IMR-90 (cell line): ENCODE data around the gene WWC2. TPM values are rescaled to one million over a fixed set of nuclear protein-coding genes. Genes with fewer than 3 reads are reported as not detected.

ENCODE experiments used
- ATAC-seq: fragments of 200-7000 bp; cut with Tn5 transposase; 2 replicates; pipeline ENCODE4 v1.9.1; 2020; ENCODE audit warnings: low read depth, mild to moderate bottlenecking, moderate library complexity
- BruUV-seq: library from RNA; stranded (reverse); fragments of 400-500 nt; replicated peaks from 2 replicates; lab custom pipeline; 2021; lab: Mats Ljungman, UMichigan
- CTCF ChIA-PET: fragments of 300-600 bp; formaldehyde crosslinking; extraction: SDS; loops from one replicate; lab custom pipeline; 2021; ENCODE audit warnings: antibody characterized with exemption; lab: Yijun Ruan, JAX
- POLR2A ChIA-PET: fragments of 300-600 bp; sonication (Branson Sonifier 250); formaldehyde crosslinking; loops from one replicate; lab custom pipeline; 2022; ENCODE audit warnings: antibody characterized with exemption; ENCODE audit not compliant: unreplicated experiment; lab: Charles Lee
- DNase-seq: peaks from one replicate; pipeline ENCODE4 v3.0.0; 2013
- H2AFZ ChIP-seq: replicated peaks from 2 replicates; pipeline ENCODE3; 2013; ENCODE audit warnings: low read length, mild to moderate bottlenecking; ENCODE audit not compliant: poor library complexity
- H2AK5ac ChIP-seq: 2 replicates; pipeline ENCODE4 v1.6.1; 2013; ENCODE audit warnings: low read depth, low read length, inconsistent platforms
- H2AK9ac ChIP-seq: replicated peaks from 2 replicates; pipeline ENCODE3; 2013; ENCODE audit warnings: mild to moderate bottlenecking, low read depth, low read length, moderate library complexity; ENCODE audit not compliant: poor library complexity
- H2BK120ac ChIP-seq: 2 replicates; pipeline ENCODE4 v1.6.1; 2013; ENCODE audit warnings: low read depth, low read length, inconsistent platforms
- H2BK15ac ChIP-seq: 3 replicates; pipeline ENCODE4 v1.6.1; 2013; ENCODE audit warnings: low read depth, low read length, inconsistent platforms
- H2BK20ac ChIP-seq: 2 replicates; pipeline ENCODE4 v1.6.1; 2013; ENCODE audit warnings: low read depth, mild to moderate bottlenecking, inconsistent platforms, low read length, moderate library complexity
- H2BK5ac ChIP-seq: 2 replicates; pipeline ENCODE4 v1.6.1; 2013; ENCODE audit warnings: mild to moderate bottlenecking, low read depth, low read length, inconsistent platforms; ENCODE audit not compliant: poor library complexity, severe bottlenecking
- H3K14ac ChIP-seq: replicated peaks from 2 replicates; pipeline ENCODE4 v1.6.1; 2013; ENCODE audit warnings: low read depth, low read length, inconsistent platforms
- H3K18ac ChIP-seq: 2 replicates; pipeline ENCODE4 v1.6.1; 2013; ENCODE audit warnings: low read depth, low read length, control low read depth
- H3K23ac ChIP-seq: 2 replicates; pipeline ENCODE4 v1.6.1; 2013; ENCODE audit warnings: low read depth, low read length, inconsistent platforms
- H3K27ac ChIP-seq: 2 replicates; pipeline ENCODE4 v1.5.1; 2013; ENCODE audit warnings: mild to moderate bottlenecking, control low read depth, low read length; ENCODE audit not compliant: insufficient read depth
- H3K27me3 ChIP-seq: 2 replicates; pipeline ENCODE4 v1.6.1; 2013; ENCODE audit warnings: low read length; ENCODE audit not compliant: control insufficient read depth, insufficient read depth
- H3K36me3 ChIP-seq: 2 replicates; pipeline ENCODE4 v1.6.1; 2013; ENCODE audit warnings: low read length, mixed read lengths; ENCODE audit not compliant: control insufficient read depth, insufficient read depth
- H3K4ac ChIP-seq: 2 replicates; pipeline ENCODE4 v1.6.1; 2013; ENCODE audit warnings: low read depth, low read length, inconsistent platforms
- H3K4me1 ChIP-seq: 2 replicates; pipeline ENCODE4 v1.6.1; 2013; ENCODE audit warnings: low read length, mixed read lengths; ENCODE audit not compliant: control insufficient read depth, insufficient read depth
- H3K4me2 ChIP-seq: 2 replicates; pipeline ENCODE4 v1.6.1; 2013; ENCODE audit warnings: low read depth, mild to moderate bottlenecking, control low read depth, low read length, moderate library complexity
- H3K4me3 ChIP-seq: 2 replicates; pipeline ENCODE4 v1.5.1; 2013; ENCODE audit warnings: low read depth, mild to moderate bottlenecking, control low read depth, low read length, moderate library complexity; ENCODE audit not compliant: insufficient read depth
- H3K56ac ChIP-seq: 2 replicates; pipeline ENCODE4 v1.6.1; 2013; ENCODE audit warnings: low read length, inconsistent platforms; ENCODE audit not compliant: insufficient read depth; ENCODE audit errors: extremely low read depth
- H3K79me1 ChIP-seq, 2 experiments: 2 replicates each; pipeline ENCODE4 v1.6.1; 2013; ENCODE audit warnings: low read length in 2 of 2, inconsistent platforms in 1 of 2, low read depth in 1 of 2
- H3K9ac ChIP-seq: 2 replicates; pipeline ENCODE4 v1.6.1; 2013; ENCODE audit warnings: low read depth, low read length, control low read depth
- H3K9me1 ChIP-seq: 2 replicates; pipeline ENCODE4 v1.6.1; 2013; ENCODE audit warnings: low read length, inconsistent platforms; ENCODE audit not compliant: insufficient read depth
- H3K9me3 ChIP-seq: 2 replicates; pipeline ENCODE4 v1.6.1; 2013; ENCODE audit warnings: low read length; ENCODE audit not compliant: control insufficient read depth, insufficient read depth
- H4K20me1 ChIP-seq: 2 replicates; pipeline ENCODE4 v1.6.1; 2013; ENCODE audit warnings: low read length, inconsistent platforms; ENCODE audit not compliant: insufficient read depth
- H4K5ac ChIP-seq: 2 replicates; pipeline ENCODE4 v1.6.1; 2013; ENCODE audit warnings: mild to moderate bottlenecking, low read depth, low read length, control low read depth
- H4K8ac ChIP-seq, 2 experiments: 2 replicates each; pipeline ENCODE4 v1.6.1; 2013; ENCODE audit warnings: low read depth in 2 of 2, low read length in 2 of 2, control low read depth in 1 of 2, inconsistent platforms in 1 of 2
- H4K91ac ChIP-seq: 2 replicates; pipeline ENCODE4 v1.6.1; 2013; ENCODE audit warnings: low read depth, low read length, inconsistent platforms; ENCODE audit not compliant: insufficient read depth
- BHLHE40 ChIP-seq: fragments of 150-350 bp; IDR thresholded peaks from 2 replicates; pipeline ENCODE4 v1.6.1; 2016; ENCODE audit warnings: mild to moderate bottlenecking, low read depth, low read length
- CEBPB ChIP-seq: IDR thresholded peaks from 2 replicates; pipeline ENCODE4 v1.6.1; 2012; ENCODE audit warnings: low read depth, low read length, improper control_type of control experiment
- CHD1 ChIP-seq: IDR thresholded peaks from 2 replicates; pipeline ENCODE4 v1.6.1; 2012; ENCODE audit warnings: low read depth, low read length, improper control_type of control experiment
- ELK1 ChIP-seq: fragments of 150-350 bp; IDR thresholded peaks from 2 replicates; pipeline ENCODE4 v1.6.1; 2016; ENCODE audit warnings: low read depth, mild to moderate bottlenecking, low read length, moderate library complexity, borderline replicate concordance
- FOS ChIP-seq: fragments of 150-350 bp; IDR thresholded peaks from 2 replicates; pipeline ENCODE4 v1.6.1; 2016; ENCODE audit warnings: low read depth, low read length
- MAFK ChIP-seq: IDR thresholded peaks from 2 replicates; pipeline ENCODE4 v1.6.1; 2012; ENCODE audit warnings: low read depth, low read length, improper control_type of control experiment
- MAZ ChIP-seq: IDR thresholded peaks from 2 replicates; pipeline ENCODE4 v1.6.1; 2012; ENCODE audit warnings: low read depth, mild to moderate bottlenecking, low read length, improper control_type of control experiment, moderate library complexity, borderline replicate concordance
- MXI1 ChIP-seq: IDR thresholded peaks from 2 replicates; pipeline ENCODE4 v1.6.1; 2012; ENCODE audit warnings: low read depth, mild to moderate bottlenecking, low read length, moderate library complexity, borderline replicate concordance
- NFE2L2 ChIP-seq: fragments of 150-350 bp; IDR thresholded peaks from 2 replicates; pipeline ENCODE4 v1.6.1; 2016; ENCODE audit warnings: low read depth, mild to moderate bottlenecking, low read length
- POLR2A ChIP-seq: IDR thresholded peaks from 2 replicates; pipeline ENCODE4 v1.6.1; 2012; ENCODE audit warnings: mild to moderate bottlenecking, low read depth, low read length
- RAD21 ChIP-seq: IDR thresholded peaks from 2 replicates; pipeline ENCODE4 v1.6.1; 2012; ENCODE audit warnings: low read length, improper control_type of control experiment
- RCOR1 ChIP-seq: IDR thresholded peaks from 2 replicates; pipeline ENCODE4 v1.6.1; 2012; ENCODE audit warnings: mild to moderate bottlenecking, low read length, improper control_type of control experiment; ENCODE audit not compliant: insufficient replicate concordance
- RFX5 ChIP-seq: IDR thresholded peaks from 2 replicates; pipeline ENCODE4 v1.8.0; 2012; ENCODE audit warnings: low read depth, mild to moderate bottlenecking, low read length, moderate library complexity
- SMC3 ChIP-seq: fragments of 150-350 bp; IDR thresholded peaks from 2 replicates; pipeline ENCODE4 v1.6.1; 2016; ENCODE audit warnings: low read depth, mild to moderate bottlenecking, antibody characterized with exemption, low read length, moderate library complexity
- USF2 ChIP-seq: fragments of 150-350 bp; IDR thresholded peaks from 2 replicates; pipeline ENCODE4 v1.6.1; 2017; ENCODE audit warnings: mild to moderate bottlenecking, antibody characterized with exemption, low read length, low read depth
- WGBS, 2 experiments: methylation state at CpG; one replicate each; pipeline versions ENCODE4 v1.1.5 to v1.1.7; 2013; ENCODE audit warnings: missing lambda C conversion rate in 2 of 2; ENCODE audit not compliant: insufficient read length in 1 of 2; ENCODE audit errors: extremely low coverage in 2 of 2; 5-methylcytosine and 5-hydroxymethylcytosine counted together
- dilution Hi-C: fragments of 300-500 bp; cut with HindIII; formaldehyde crosslinking; loops from one replicate; pipeline ENCODE4 v1.14.3; 2018; ENCODE audit warnings: low sequenced_read_pairs; ENCODE audit not compliant: unreplicated experiment
- in situ Hi-C: fragments of 300-500 bp; cut with MboI; formaldehyde crosslinking; loops from 3 replicates; pipeline ENCODE4 v1.14.3; 2019; ENCODE audit warnings: low sequenced_read_pairs, inconsistent platforms, mixed read lengths
- intact Hi-C: fragments of 100-400 bp; cut with micrococcal nuclease; formaldehyde crosslinking; loops from 2 replicates; pipeline ENCODE4 v1.10.0; 2022
- polyA plus RNA-seq, 3 experiments: library from polyadenylated mRNA; depleted of rRNA; stranded (reverse); fragments of >200 nt; gene quantifications; 2 replicates each; pipeline ENCODE4 v1.2.3, GENCODE V29; 2012; ENCODE audit warnings: low replicate concordance in 1 of 3
- total RNA-seq: library from RNA; depleted of rRNA; stranded (reverse); fragments of >200 nt; gene quantifications from 2 replicates; pipeline ENCODE4 v1.2.3, GENCODE V29; 2012

The WWC2 gene
- total and polyA plus RNA-seq, 2 of the 4 experiments (the other 2 are of a cell fraction) = 26.6 to 27.4 TPM

- peak overlapping the region; percentile 74 for H3K18ac ChIP-seq
- H2AK5ac ChIP-seq = peak overlapping the region; percentile 63
- peak overlapping the region; percentile 81 for H3K27ac ChIP-seq
- H3K4me2 ChIP-seq = peak overlapping the region; percentile 85
- ChIA-PET CTCF (no interaction called here), POLR2A (no interaction called here)
- no peaks in the 10 kb centered on the region for H3K36me3 ChIP-seq
- ATAC-seq (peak; percentile 1), DNase-seq (no peak)
- H2BK15ac ChIP-seq = no peak overlapping the region
- H4K91ac ChIP-seq = peak overlapping the region; percentile 84
- peaks cover 9% of the 10 kb centered on the region for H3K9me1 ChIP-seq
- H4K8ac ChIP-seq = peak overlapping the region in 1 of 2 experiments; percentile 60; a peak in 2 of 4 replicates
- peak overlapping the region; percentile 95 for H3K23ac ChIP-seq
- in situ Hi-C loops = no loop called here
- dilution Hi-C loops = no loop called here
- peaks cover 17% of the 10 kb centered on the region for H4K20me1 ChIP-seq
- no TSS peak for BruUV-seq
- peak overlapping the region; percentile 46; the same call in 1 of the 2 replicates for H2BK120ac ChIP-seq
- H3K27me3 ChIP-seq = no peaks in the 10 kb centered on the region
- H2BK5ac ChIP-seq = peak overlapping the region; percentile 83
- H3K4me3 ChIP-seq = peak overlapping the region; percentile 90
- H2BK20ac ChIP-seq = no peak overlapping the region; the same call in 1 of the 2 replicates
- H2AK9ac ChIP-seq = peak overlapping the region; percentile 98
- no peak overlapping the region; the same call in 1 of the 2 replicates for H4K5ac ChIP-seq
- intact Hi-C loops = loop anchor here (1.0 to 5.0 kb wide), 5 partner anchors 15 to 163 kb away; no protein-coding TSS in a partner anchor
- peak overlapping the region; percentile 57; the same call in 1 of the 2 replicates for H3K56ac ChIP-seq
- peak overlapping the region; percentile 85 for H3K4ac ChIP-seq
- H3K9me3 ChIP-seq = no peaks in the 10 kb centered on the region
- peak overlapping the region; percentile 94 for H2AFZ ChIP-seq
- WGBS, 2 experiments = 1% methylated on average over 17 of the region's 73 CpGs; no CpG with 5 or more reads in 1 of the 2 experiments
- peak overlapping the region; percentile 89 for H3K14ac ChIP-seq
- peaks cover 0 to 35% of the 10 kb centered on the region in 2 experiments; a peak in 2 of 4 replicates for H3K79me1 ChIP-seq
- peak overlapping the region; percentile 81 for H3K9ac ChIP-seq
- peaks cover 4% of the 10 kb centered on the region for H3K4me1 ChIP-seq
- no peak for TF ChIP-seq RCOR1
- no peak for TF ChIP-seq MAFK
- no peak for TF ChIP-seq POLR2A
- TF ChIP-seq CEBPB = no peak
- TF ChIP-seq ELK1 = no peak
- TF ChIP-seq RAD21 = peak; percentile 18
- no peak for TF ChIP-seq BHLHE40
- TF ChIP-seq RFX5 = no peak
- peak; percentile 74 for TF ChIP-seq MXI1
- no peak for TF ChIP-seq CHD1
- no peak for TF ChIP-seq SMC3
- no peak; the same call in 1 of the 2 replicates for TF ChIP-seq MAZ
- no peak for TF ChIP-seq FOS
- 0 out of 2 replicates have a peak, but pooled peaks have one; percentile 9 for TF ChIP-seq USF2
- TF ChIP-seq NFE2L2 = no peak
Measured at GRCh38 chr4:183099537-183100297, 660 bp downstream of the WWC2 start.
